GM18517 (cell line): ENCODE measurements around the gene RFT1.

ENCODE experiments used
- ATAC-seq: cut with Tn5 transposase; IDR thresholded peaks from one replicate; pipeline ENCODE4 v1.9.1; 2021; ENCODE audit warnings: mild to moderate bottlenecking, moderate library complexity; ENCODE audit not compliant: unreplicated experiment

RFT1 gene, protein sequence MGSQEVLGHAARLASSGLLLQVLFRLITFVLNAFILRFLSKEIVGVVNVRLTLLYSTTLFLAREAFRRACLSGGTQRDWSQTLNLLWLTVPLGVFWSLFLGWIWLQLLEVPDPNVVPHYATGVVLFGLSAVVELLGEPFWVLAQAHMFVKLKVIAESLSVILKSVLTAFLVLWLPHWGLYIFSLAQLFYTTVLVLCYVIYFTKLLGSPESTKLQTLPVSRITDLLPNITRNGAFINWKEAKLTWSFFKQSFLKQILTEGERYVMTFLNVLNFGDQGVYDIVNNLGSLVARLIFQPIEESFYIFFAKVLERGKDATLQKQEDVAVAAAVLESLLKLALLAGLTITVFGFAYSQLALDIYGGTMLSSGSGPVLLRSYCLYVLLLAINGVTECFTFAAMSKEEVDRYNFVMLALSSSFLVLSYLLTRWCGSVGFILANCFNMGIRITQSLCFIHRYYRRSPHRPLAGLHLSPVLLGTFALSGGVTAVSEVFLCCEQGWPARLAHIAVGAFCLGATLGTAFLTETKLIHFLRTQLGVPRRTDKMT

GRCh38 chr3:53130179-53131061 is at the start of gene RFT1:
Gene RFT1 (minus strand): TSS chr3:53130435. CDS start chr3:53130400, 35 bp downstream.
- ATAC-seq = peak; percentile 67

GRCh38 chr3:53179580-53179979 is 49.3 kb upstream of the RFT1 start:
- ATAC-seq = no peak

GRCh38 chr3:53178246-53178645 is 48.0 kb upstream of the RFT1 start:
- no peak for ATAC-seq

DNA sequence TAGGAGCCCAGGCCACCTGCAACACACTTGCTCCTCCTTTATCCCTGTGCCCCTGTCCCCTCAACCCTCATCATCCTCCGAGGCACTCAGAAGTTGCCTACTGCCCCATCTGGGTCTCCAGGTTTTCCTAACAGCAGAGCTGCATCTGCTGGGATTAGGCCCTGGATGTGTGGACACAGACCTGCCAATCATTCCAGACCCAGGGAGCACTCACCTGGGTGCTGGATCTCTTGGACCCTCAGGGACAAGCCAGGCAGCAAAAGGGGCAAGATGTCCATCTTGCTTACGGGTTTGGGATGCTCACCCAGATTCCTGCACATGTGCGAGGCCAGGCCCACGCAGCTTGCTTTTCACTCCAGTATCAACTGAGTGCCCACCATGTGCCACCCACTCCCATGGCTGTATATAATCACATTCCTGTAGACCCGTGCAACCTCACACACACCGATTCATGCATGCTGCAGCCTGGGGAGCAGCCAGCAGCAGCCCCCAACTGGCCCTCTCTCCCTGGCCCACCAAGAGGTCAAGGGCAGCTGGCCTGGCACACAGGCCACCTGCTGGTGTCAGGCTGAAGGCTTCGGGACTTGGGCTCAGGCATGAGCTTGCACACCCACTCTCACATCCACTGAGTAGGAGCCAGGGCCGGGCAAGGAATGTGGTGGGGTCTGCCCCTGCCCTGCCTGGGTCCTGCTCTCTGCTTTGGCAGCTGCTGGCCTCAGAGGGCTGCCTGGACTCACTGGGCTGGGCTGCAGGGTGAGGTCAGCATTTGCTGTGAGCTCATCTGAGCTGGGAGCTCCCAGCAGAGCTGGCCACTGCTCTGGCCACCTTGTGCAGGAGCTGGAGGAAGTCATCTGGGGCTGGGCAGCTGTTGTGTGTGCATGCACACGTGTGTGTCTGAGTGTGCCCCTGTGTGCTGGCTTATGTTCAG is 45.6 kb upstream of the RFT1 start:
- no peak for ATAC-seq

DNA sequence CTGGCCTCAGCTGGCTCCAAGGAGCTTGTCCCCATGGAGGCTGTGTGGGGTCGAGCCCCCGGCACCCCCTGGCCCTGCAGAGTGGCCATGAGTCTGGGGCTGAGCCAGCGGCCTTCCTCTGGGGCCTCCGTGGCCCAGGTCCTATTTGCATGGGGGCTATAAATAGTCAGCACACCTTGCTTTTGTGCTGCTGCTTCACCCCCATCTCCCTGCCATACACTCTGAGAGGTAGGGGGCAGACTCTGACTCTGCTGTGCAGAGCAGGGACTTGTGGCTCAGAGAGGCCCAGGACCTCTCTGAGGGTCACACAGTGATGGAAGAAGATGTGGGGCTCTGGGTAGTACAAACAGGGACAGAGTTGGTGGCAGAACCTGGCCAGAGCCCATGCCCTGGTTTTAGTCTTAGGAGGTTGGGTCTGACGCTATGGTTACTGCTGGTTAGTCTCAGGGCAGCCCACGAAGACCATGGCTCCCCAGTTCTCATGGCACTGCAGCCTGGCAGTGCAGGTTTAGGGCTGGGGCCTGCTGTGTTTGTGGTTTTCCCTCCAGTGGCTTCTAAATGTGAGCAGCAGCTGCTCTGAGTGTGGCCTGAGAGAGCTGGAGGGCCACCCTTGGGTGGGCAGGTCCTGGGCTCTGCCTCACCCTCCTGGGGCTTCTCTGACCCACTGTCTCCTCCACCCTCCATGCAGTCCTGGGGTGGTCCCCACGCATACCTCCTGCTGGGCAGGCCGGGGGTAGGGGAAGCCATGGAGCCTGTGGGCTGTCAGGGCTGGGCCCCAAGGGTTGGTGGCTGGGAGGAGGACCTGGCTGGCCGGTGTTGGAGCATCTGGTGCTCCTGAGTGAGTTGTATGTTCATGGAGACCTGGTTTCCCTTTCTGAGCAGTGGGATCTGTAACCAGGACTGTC is 44.4 kb upstream of the RFT1 start:
- ATAC-seq = peak; percentile 56

DNA sequence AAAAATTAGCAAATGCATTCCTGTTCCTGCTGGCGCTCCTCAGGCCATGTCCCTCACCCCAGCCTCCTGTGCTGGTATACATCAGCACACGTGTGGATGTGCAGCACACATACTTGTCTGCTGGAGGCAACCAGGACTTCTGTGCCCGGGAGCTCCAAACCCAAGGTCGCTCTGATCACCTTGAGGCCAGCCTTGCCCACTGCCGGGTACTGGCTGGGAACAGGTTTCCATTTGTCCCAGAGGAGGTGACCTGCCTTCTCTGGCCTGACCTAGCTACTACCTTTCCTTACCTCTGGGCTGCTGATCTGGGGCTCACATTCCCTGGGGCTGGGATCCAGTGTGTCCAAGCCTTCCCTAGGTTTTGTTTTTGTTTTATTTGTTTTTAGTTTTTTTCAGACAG is 42.9 kb upstream of the RFT1 start:
- no peak for ATAC-seq

GRCh38 chr3:53171827-53172505 is 41.7 kb upstream of the RFT1 start:
- ATAC-seq = no peak

DNA sequence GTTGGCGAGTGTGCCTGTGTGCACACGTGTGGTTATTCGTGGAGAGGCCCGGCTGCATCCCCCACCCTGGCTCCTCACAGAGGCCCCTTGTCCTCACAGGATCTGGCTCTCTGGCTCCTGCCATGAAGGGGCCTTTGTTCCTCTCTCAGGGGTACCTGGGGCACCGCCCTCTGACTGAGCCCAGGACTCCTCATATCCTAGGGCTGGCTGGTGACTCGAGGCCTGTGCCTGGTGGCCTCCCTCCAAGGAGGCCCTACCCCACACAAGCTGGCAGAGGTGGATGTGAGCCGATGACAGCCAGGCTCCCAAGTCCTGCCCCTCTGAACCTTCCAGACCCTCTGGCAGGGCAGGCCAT is 40.8 kb upstream of the RFT1 start:
- no peak for ATAC-seq

DNA sequence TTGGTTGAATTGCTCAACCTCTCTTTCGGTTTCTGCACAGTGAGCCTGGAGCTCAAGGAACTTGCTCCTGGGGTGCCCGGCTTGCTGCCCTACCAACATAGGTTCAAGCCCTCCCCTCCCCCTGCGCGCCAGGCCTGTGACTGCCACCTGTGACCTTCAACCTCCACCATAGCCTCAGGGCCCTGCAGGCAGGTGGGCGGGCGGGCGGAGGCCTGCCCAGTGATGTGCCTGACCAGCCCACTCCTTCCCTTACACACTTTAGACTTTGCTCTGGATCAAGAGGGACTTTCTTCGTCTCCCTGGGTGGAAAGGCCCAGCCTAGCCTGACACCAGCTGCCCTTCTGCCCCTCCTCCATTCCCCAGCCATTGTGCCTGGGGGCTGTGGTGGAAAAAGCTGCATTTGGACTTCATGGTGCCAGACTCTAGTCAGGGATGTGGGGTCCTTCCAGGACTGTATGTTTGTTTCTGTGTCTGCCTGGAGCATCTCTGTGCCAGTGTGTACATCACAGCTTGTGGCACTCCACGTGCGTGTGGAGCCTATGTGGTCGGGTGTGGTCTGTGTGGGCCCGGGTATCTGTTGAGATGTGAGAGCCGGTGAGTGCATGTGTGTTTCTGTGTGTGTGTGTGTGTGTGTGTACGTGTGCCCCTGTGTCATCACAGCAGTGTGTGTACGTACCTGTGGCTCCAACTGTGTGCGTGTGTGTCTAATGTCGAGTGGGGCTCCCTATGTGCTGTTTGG is 40.3 kb upstream of the RFT1 start:
- no peak for ATAC-seq

- no peak for ATAC-seq
These were observed 39.6 kb upstream of the RFT1 start for GRCh38 chr3:53169832-53170324.

DNA sequence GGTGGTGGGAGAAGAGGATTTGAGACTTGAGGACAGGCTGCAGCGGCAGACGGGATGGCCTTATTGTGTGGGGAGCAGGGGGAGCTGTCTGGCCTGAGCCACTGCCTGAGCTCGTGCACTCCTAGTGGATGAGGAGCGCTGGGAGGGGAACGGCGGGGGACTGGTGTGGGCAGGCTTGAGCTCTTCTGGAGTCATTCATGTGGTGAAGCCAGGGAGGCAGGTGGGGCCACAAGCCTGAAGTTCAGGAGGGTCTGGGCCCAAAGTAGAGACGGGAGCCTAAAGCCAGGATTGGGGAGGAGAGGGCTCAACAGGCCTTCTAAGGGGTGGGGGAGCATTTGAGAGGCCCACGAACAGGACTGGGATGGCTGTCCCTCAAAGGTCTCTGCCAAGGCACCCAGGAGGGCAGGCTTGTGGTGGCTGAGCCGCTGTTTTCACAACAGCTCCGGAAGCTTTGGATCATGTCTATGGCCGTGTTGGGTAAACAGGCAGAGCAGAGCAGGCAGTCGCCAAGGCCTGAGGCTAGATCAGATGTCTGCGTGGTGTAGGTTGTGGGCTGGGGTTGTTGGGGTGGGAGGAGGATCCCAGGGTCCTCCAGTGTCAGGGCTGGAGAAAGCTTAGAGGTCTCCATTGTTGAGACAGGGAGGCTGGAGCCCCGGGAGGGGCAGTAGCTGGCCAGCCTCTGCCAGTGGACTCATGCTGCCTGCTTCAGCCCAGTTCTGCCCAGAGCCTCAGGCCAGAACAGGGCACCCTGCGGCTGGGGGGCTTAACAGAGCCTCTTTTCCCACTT is 39.0 kb upstream of the RFT1 start:
- no peak for ATAC-seq

DNA sequence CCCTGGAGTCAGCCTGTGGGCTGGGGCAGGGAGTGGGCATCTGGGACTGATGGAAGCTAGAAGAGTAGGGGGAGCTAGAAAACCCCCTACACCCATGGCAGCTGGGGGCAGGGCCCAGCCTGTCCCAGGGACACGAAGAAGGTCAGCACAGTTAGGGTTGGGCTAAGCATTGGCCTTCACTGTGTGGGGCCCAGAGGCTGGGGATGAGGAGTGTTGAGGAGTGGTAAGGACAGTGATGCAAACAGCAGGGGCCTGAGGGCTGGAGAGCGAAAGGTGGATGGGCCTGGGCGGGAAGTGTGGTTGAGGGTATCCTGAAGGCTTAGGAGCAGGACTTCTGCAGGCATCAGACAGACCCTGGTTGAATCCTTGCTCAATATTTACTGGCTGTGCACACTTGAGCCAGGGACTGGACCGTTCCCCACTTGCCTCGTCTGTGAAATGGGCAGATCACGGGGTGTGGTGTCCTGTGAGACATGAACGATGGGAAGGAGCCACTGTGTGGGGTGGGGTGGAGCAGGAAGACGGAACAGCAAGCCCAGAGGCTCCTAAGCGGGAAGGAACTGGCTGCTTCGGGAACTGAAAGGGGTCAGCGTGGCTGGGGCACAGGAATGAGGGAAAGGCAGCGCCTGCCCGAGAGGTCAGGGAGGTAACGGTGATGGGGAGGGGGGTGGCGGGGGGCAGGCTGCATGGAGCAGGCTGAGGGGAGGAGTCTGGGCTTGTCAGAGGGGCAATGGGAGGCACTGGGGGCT is 38.1 kb upstream of the RFT1 start:
- no peak for ATAC-seq

DNA sequence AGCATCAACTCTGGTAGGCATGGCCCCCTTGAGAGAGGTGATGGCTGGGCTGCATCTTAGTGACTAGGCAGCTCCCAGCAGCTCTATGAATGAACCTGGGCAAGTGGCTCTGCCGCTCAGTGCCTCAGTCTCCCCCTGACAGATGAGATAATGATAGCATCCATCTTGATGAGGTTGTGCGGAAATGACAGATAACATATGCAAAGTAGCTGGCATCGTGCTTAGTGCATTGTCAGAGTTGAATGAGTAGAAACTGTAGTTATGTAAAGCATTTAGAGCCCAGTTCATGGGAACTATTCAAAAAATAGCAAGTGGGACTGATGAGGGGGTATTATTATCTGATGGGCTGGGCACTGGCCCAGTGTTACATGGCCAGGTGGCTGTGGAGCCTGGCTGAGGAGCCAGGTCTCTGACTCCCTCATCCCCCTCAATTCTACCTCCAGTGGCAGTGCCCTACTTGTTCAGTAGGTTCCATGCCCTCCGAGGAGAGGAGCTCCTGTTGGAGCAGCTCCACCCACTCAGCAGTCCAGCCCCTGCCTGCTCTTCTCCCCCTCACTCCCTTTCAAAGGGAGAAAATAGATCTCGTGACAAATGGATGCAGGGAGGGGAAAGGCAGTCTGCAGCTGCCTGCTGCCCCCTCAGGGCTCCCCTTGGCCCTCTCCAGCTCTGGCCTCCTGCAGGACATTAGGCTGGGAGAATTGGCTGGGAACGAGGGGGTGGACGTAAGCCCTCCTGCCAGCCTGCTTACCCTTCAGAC is 37.4 kb upstream of the RFT1 start:
- ATAC-seq = no peak

DNA sequence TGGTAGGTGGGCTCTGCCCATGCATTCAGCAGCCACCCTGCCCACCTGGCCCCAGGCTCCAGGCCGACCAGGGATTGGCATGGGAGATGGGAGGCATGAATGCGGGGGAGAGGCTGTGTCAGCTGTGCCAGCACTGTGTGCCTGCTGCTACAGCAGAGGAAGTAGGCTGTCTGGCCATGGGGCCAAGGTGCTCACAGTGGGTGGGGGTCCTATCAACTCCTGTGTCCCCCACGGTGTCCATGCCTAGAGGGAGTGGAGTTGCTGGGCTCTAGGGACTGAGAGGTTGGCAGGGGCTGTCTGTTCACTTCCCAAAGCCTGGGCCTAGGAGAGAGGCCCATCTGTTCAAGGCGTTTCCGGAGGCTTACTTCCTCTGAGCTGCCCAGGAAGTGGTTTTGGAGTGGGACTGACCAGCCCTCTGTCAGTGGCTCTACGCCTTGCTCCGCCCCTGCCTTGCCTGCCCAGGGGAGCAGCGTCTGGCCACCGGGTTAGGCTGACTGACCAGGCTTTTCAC is 36.6 kb upstream of the RFT1 start:
- no peak for ATAC-seq

DNA sequence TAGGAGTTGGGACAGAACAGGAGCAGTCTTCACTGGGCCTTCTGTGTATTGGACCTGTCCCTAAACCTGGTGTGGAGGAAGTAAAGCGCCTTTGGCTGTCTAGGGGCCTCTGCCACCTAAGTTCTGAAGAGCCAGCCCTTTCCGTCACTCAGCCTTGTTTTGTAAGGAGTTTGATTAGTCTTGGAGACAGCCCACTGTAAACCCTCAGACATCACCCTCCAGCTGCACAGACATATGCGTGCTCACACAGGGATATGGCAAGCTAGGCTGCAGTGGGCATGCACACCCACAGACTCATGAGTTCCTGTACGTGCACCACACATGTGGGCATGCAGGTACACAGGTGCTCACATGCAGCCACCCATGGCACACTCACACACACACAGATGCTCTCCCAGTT is 36.0 kb upstream of the RFT1 start:
- no peak for ATAC-seq

DNA sequence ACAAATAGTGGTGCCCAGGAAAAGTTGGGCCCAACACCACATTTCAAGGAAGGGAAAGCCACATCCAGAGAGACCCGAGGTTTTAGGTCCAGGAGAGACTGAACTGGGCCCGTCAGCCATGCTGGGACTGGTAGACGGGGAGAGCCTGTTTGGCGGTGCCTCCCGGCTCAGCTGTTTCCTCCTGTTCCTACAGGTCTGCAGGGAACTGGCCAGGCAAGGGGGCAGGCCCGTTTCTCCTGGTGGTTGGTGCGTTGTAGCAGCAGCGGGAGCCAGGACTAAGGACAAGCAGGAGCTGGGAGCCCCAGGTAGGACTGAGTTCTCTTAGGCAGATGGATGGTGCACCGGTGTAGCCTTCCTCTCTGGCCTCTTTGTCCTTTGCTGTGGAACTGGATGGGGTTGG is 34.7 kb upstream of the RFT1 start:
- no peak for ATAC-seq
